GM18951 (cell line): Measurements from ENCODE around the gene BDH2.

Experiments
- POLR2A ChIP-seq: IDR thresholded peaks from 4 replicates; pipeline ENCODE4 v1.6.1; 2011; ENCODE audit warnings: mild to moderate bottlenecking; ENCODE audit not compliant: insufficient read length, insufficient read depth; ENCODE audit errors: extremely low read depth
- in situ Hi-C: fragments of 300-500 bp; cut with MboI; formaldehyde crosslinking; loops from one replicate; pipeline ENCODE4 v1.12.0; 2022; ENCODE audit warnings: low sequenced_read_pairs, mixed read lengths, inconsistent platforms; ENCODE audit not compliant: unreplicated experiment

Gene BDH2

GRCh38 chr4:103099691-103100392, at the start of gene BDH2:
TSS of gene BDH2 (minus strand) at chr4:103099834. CDS start at chr4:103096254, 3,580 bp downstream.
- no peak for TF ChIP-seq POLR2A
- in situ Hi-C loops: loop anchor here (10.0 kb wide), 1 partner anchor 475 kb away; no protein-coding TSS in a partner anchor

DNA sequence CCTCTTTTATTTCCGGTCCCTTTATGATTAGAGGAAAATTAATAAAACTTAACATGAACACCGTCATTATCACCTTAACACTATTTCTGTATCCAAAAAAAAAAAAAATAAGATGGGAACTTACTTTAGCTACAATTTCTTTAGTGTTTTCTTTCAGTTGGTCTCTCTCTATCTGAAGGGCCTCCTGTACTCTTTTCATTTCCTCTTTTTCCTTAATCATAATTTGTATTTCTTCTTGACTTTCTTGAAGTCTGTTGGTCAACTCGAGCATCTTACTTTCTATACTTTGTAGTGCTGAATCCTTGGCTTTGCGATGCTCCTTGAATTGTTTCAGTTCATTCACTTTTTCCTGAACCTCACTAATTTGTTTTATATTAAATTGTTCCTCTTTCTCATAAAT, 45.3 kb upstream of the BDH2 start:
- TF ChIP-seq POLR2A: no peak
- in situ Hi-C loops: no loop called here

GRCh38 chr4:103137446-103137827, 37.8 kb upstream of the BDH2 start:
- in situ Hi-C loops: no loop called here
- TF ChIP-seq POLR2A: no peak

- no peak for TF ChIP-seq POLR2A
- in situ Hi-C loops: no loop called here
Measured at GRCh38 chr4:103136671-103137445, 37.2 kb upstream of the BDH2 start.

DNA sequence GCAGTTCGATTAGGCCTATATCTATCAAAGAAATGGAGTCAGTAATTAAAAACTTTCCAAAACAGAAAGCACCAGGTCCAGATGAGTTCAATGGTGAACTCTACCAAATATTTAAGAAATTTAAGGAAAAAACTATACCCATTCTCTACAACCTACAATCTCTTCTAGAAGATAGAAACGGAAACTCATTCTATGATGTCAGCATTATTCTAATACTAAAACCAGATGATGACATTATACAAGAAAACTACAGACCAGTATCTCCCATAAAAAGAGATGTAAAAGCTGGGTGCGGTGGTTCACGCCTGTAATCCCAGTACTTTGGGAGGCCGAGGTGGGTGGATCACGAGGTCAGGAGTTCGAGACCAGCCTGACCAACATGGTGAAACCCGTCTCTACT, 29.5 kb upstream of the BDH2 start:
- in situ Hi-C loops: no loop called here
- no peak for TF ChIP-seq POLR2A

- no peak for TF ChIP-seq POLR2A
- in situ Hi-C loops: no loop called here
Measured at GRCh38 chr4:103126126-103126525, 26.5 kb upstream of the BDH2 start.

DNA sequence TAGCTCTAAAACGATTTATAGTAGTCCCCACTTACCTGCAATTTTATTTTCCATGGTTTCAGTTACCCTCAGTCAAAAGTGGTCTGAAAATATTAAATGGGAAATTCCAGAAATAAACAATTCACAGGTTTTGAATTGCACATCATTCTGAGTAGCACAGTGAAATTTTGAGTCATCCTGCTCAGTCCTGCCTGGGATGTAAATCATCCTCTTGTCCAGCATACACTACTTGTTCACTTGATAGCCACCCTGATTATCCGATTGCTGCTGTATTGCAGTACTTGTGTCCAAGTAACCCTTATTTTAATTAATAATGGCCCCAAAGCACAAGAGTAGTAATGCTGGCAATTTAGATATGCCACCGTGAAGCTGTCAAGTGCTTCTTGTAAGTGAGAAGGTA, 23.5 kb upstream of the BDH2 start:
- no peak for TF ChIP-seq POLR2A
- in situ Hi-C loops: no loop called here

GRCh38 chr4:103118166-103118565, 18.5 kb upstream of the BDH2 start:
- in situ Hi-C loops: no loop called here
- TF ChIP-seq POLR2A: no peak

DNA sequence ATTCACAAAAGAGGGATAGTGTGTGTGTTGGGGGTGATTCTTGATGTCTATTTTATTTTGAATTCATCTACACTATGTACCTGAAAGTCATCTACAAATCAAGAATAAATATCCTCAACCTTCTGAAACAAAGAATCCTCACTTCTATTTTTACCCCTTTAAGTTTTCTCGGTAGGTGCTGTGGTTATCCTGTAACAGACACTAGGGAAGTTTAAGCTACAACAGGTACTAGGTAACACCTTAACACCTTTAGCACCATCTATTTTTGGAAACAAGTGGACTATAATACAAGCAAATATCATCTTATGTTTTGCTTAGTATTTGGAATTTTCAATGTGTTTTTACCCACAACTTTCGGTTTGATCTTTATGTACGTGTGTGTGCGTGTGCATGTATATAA, 12.0 kb upstream of the BDH2 start:
- in situ Hi-C loops: no loop called here
- TF ChIP-seq POLR2A: no peak

DNA sequence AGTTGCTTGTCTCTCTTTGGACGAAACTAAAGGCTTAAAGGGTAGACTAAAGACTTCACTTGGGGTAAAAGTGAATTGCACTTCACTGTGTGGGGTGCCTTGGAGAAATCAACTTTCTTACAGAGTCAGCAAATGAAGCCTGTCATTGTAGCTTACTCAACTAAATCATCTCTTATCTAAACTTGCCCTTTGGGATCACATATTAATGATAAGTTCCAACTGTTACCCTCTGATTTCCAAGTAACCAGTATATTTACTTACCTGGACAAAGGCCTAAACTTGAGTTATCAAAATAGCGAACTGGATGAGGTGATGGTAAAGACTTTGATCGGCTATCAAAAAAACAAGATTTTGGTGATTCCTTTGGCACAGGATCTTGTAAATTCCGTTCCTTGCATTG, 8.9 kb upstream of the BDH2 start:
- in situ Hi-C loops: loop anchor here (10.0 kb wide), 1 partner anchor 484 kb away; no protein-coding TSS in a partner anchor
- TF ChIP-seq POLR2A: no peak

- in situ Hi-C loops: loop anchor here (10.0 kb wide), 1 partner anchor 481 kb away; no protein-coding TSS in a partner anchor
Measured at GRCh38 chr4:103105558-103106356, 6.1 kb upstream of the BDH2 start.

GRCh38 chr4:103104886-103105285, 5.3 kb upstream of the BDH2 start:
- no peak for TF ChIP-seq POLR2A
- in situ Hi-C loops: loop anchor here (10.0 kb wide), 1 partner anchor 480 kb away; no protein-coding TSS in a partner anchor

More at GRCh38 chr4:103105558-103106356, 6.1 kb upstream of the BDH2 start:
- no peak for TF ChIP-seq POLR2A

- in situ Hi-C loops: loop anchor here (10.0 kb wide), 1 partner anchor 476 kb away; no protein-coding TSS in a partner anchor
- no peak for TF ChIP-seq POLR2A
Measured at GRCh38 chr4:103100691-103101090, 1.1 kb upstream of the BDH2 start.
